Measurements from ENCODE around the gene ATP6V0C.
A peak's percentile ranks its signal among the peaks of the same experiment; 100 is the strongest.

The ATP6V0C gene

GRCh38 chr16:2513405-2514332 is at the start of gene ATP6V0C:
Gene ATP6V0C, plus strand, starts transcription at chr16:2513952. Its CDS starts 152 bp downstream, at chr16:2514104.
- DNase-seq (ENCODE audit: low spot score): peak; percentile 96

DNA sequence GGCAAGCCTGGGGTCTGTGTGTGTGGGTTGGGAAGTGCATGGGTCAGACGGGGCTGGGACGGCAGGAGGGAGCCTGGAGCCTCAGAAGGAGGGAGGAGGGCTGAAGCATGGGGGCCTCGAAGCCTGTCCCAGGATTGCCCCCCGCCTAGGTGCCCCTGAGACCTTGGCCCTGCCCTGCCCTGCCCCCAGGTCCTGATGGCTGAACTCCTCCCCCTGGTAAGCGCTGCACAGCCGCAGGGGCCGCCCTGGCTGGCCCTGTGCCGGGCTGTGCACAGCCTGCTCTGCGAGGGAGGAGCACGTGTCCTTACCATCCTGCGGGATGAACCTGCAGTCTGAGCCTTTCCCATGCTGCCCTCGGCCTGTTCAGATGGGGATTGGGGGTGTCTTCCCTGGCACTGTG is 49.4 kb upstream of the ATP6V0C start:
- DNase-seq (ENCODE audit: low spot score): no peak

- no peak for DNase-seq (ENCODE audit: low spot score)
These were observed 47.9 kb upstream of the ATP6V0C start for GRCh38 chr16:2465653-2466415.

DNA sequence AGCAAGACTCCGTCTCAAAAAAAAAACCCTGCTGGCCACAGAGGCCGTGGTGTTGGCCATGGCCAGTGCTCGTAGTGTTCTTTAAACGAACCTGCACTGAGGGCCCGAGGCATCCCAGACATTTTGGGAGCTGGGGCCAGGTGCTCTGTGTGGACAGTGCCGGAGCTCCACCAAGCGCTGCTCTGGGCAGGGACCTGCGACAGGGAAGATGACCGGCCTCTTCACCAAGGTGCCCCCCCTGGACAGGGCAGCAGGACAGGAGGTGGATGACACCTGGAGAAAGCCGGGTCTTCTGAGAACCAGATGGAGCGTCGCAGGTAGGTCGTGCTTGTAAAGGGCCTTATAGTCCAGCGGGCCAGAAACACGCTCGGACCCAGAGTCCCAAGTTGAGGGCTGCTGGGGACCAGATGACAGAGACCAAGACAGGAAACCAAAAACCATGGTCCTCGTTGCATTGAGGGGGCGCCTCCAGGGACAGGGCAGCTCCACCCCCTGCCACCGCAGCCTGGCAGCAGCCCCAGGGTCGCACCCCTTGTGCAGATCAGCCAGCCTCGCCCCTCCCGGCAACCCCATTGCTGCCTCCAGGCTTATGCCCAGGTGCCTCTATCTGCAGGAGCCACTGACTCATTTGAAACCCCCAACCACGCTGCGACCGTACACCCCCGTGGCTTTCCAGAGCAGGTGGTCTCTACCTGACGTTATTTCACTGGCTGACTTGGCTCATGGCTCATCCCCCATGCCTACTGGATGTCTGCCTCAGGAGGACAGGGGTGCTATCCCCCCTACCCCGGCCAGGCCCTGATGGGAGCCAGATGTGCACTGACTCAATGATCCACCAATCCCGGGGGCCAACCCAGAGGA is 46.9 kb upstream of the ATP6V0C start:
- no peak for DNase-seq (ENCODE audit: low spot score)

GRCh38 chr16:2467528-2468232 is 46.1 kb upstream of the ATP6V0C start:
- peak; percentile 93 for DNase-seq (ENCODE audit: low spot score)

GRCh38 chr16:2468233-2468724 is 45.5 kb upstream of the ATP6V0C start:
- DNase-seq (ENCODE audit: low spot score): peak; percentile 56

GRCh38 chr16:2468725-2469398 is 44.9 kb upstream of the ATP6V0C start:
- no peak for DNase-seq (ENCODE audit: low spot score)

- no peak for DNase-seq (ENCODE audit: low spot score)
These were observed 44.1 kb upstream of the ATP6V0C start for GRCh38 chr16:2469399-2470233.

GRCh38 chr16:2470234-2470601 is 43.5 kb upstream of the ATP6V0C start:
- DNase-seq (ENCODE audit: low spot score): no peak

- DNase-seq (ENCODE audit: low spot score): no peak
These were observed 43.1 kb upstream of the ATP6V0C start for GRCh38 chr16:2470603-2471015.

DNA sequence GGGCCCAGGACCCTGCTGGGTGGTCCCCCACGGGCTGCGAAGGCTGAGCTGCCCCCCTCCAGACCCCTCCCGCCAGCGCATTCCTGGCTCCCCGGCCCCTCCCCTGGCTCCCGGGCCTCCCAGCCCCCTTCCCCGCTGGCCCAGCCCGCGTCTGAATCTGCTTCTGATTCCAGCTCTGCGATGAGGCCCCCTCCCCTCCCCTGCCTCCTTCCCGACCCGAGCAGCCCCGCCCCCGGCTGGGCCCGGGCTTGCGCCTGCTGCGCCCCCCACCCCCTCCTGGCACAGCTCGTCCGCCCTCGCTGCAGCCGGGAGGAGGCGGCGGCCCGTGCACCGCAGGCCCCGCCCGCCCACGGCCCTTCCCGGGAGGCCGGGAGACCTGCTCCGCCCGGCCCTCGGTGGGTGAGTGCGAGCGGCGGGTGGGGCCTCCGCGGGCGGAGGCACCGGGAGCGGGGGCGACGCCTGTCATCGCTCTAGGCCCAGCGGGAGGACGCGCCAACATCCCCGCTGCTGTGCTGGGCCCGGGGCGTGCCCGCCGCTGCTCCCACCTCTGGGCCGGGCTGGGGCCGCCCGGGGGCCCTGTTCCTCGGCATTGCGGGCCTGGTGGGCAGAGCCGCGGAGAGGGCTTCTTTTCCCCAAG is 42.6 kb upstream of the ATP6V0C start, which contains the start of gene NTN3:
TSS of gene NTN3 (plus strand) at position 282 of the 637 bp plus-strand sequence. CDS start 405 bp downstream, outside the sequence.
- peak; percentile 71 for DNase-seq (ENCODE audit: low spot score)

DNA sequence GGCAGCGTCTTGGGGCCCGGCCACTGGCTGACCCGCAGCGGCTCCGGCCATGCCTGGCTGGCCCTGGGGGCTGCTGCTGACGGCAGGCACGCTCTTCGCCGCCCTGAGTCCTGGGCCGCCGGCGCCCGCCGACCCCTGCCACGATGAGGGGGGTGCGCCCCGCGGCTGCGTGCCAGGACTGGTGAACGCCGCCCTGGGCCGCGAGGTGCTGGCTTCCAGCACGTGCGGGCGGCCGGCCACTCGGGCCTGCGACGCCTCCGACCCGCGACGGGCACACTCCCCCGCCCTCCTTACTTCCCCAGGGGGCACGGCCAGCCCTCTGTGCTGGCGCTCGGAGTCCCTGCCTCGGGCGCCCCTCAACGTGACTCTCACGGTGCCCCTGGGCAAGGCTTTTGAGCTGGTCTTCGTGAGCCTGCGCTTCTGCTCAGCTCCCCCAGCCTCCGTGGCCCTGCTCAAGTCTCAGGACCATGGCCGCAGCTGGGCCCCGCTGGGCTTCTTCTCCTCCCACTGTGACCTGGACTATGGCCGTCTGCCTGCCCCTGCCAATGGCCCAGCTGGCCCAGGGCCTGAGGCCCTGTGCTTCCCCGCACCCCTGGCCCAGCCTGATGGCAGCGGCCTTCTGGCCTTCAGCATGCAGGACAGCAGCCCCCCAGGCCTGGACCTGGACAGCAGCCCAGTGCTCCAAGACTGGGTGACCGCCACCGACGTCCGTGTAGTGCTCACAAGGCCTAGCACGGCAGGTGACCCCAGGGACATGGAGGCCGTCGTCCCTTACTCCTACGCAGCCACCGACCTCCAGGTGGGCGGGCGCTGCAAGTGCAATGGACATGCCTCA is 41.9 kb upstream of the ATP6V0C start:
- DNase-seq (ENCODE audit: low spot score): no peak

- DNase-seq (ENCODE audit: low spot score): no peak
These were observed 41.3 kb upstream of the ATP6V0C start for GRCh38 chr16:2472488-2472864.

GRCh38 chr16:2472885-2473445 is 40.8 kb upstream of the ATP6V0C start:
- DNase-seq (ENCODE audit: low spot score): no peak

- DNase-seq (ENCODE audit: low spot score): no peak
These were observed 40.3 kb upstream of the ATP6V0C start for GRCh38 chr16:2473446-2473926.

DNA sequence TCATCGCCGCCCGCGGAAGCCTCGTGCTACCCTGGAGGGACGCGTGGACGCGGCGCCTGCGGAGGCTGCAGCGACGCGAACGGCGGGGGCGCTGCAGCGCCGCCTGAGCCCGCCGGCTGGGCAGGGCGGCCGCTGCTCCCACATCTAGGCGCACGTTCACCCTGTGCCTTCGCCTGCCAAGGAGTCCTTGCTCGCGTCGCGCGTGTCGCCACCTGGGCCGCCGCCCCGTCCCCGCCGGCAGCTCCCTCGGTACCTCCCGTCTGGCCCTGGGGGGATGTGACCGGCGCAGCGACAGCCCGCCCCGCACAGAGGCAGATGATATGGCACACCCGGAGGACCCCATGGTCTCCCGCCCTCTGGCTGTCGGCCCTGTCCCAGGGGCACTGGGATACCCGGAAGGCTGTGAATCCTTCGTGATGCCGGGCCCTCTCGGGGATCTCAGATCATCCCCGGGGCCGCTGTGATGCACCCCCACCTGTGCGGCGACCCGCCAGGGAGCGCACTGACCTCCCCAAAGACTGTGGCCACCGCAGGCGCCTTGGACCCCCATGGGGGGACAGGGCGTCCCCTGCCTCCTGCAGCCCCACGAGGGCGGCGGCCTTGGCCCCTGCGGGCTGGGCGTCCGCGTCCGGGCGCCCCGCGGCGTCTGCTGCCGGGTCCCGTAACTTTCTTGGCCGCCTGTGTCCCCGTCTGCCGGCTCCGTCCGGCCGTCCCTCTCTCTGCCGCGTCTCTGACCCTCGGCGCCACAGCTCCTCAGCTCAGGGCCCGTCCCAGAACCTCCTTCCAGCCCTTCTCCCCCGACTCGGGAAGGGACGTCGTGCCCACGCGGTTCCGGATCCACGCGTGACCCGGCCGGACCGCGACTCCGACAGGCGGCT is 39.5 kb upstream of the ATP6V0C start:
- peak; percentile 82 for DNase-seq (ENCODE audit: low spot score)

Data from AG08396 (cell line).